SU-DHL-6 (cell line): ENCODE data around the gene KRTAP10-10.
"Not testable (repeated sequence)": the region's sequence is repeated elsewhere in the genome, so short reads cannot be mapped to it uniquely, and the experiment has no call there.

ENCODE experiments used
- H2AFZ ChIP-seq: fragments of 200-600 bp; sonication (generic); 2 replicates; pipeline ENCODE4 v1.6.1; 2014; ENCODE audit warnings: low read depth, mild to moderate bottlenecking, moderate library complexity, mixed read lengths, antibody characterized with exemption, low read length; ENCODE audit not compliant: severe bottlenecking
- H3F3A ChIP-seq: fragments of 200-600 bp; shearing (Covaris generic); 2 replicates; pipeline ENCODE4 v1.6.0; 2016; ENCODE audit warnings: antibody characterized with exemption, mild to moderate bottlenecking; ENCODE audit not compliant: insufficient read depth
- H3K27ac ChIP-seq: fragments of 200-600 bp; sonication (generic); 2 replicates; pipeline ENCODE4 v1.5.1; 2016; ENCODE audit warnings: low read depth, mild to moderate bottlenecking, low read length, moderate library complexity, mixed read lengths
- H3K27me3 ChIP-seq: fragments of 200-600 bp; sonication (generic), shearing (Covaris generic); 2 replicates; pipeline ENCODE4 v1.6.0; 2014; ENCODE audit warnings: mild to moderate bottlenecking, low read length
- H3K36me3 ChIP-seq: fragments of 200-600 bp; sonication (generic); 2 replicates; pipeline ENCODE4 v1.6.1; 2014; ENCODE audit warnings: mild to moderate bottlenecking, low read length, mixed read lengths
- H3K4me2 ChIP-seq: fragments of 300-600, 200-600 bp; shearing (Covaris generic), sonication (generic); 2 replicates; pipeline ENCODE4 v1.6.0; 2014; ENCODE audit warnings: low read length, low read depth, mild to moderate bottlenecking; ENCODE audit not compliant: poor library complexity, severe bottlenecking
- H3K4me3 ChIP-seq: fragments of 200-600 bp; sonication (generic); 2 replicates; pipeline ENCODE4 v1.5.1; 2014; ENCODE audit warnings: antibody characterized with exemption, low read length, mild to moderate bottlenecking, mixed read lengths; ENCODE audit not compliant: insufficient read depth, poor library complexity, severe bottlenecking
- H3K79me2 ChIP-seq: fragments of 200-600 bp; sonication (generic); 2 replicates; pipeline ENCODE4 v1.6.1; 2014; ENCODE audit warnings: mild to moderate bottlenecking, low read length, moderate library complexity; ENCODE audit not compliant: insufficient read depth
- H3K9ac ChIP-seq: fragments of 200-600 bp; sonication (generic); 2 replicates; pipeline ENCODE4 v1.7.0; 2014; ENCODE audit warnings: mild to moderate bottlenecking, low read length
- H3K9me2 ChIP-seq: fragments of 200-600 bp; sonication (generic); replicated peaks from 2 replicates; pipeline ENCODE4 v1.6.1; 2014; ENCODE audit warnings: low read length; ENCODE audit not compliant: insufficient read depth
- H3K9me3 ChIP-seq: fragments of 200-600 bp; sonication (generic); 2 replicates; pipeline ENCODE4 v1.6.1; 2014; ENCODE audit warnings: low read length, mixed read lengths; ENCODE audit not compliant: insufficient read depth
- H4K20me1 ChIP-seq: fragments of 200-600 bp; sonication (generic); 2 replicates; pipeline ENCODE4 v1.6.1; 2014; ENCODE audit warnings: low read depth, mild to moderate bottlenecking, antibody characterized with exemption, low read length, moderate library complexity, mixed read lengths
- CTCF ChIP-seq: fragments of 200-600 bp; sonication (generic); IDR thresholded peaks from one replicate; pipeline ENCODE4 v1.5.1; 2017; ENCODE audit warnings: antibody characterized with exemption, mild to moderate bottlenecking, low read length, moderate library complexity; ENCODE audit not compliant: insufficient read depth, poor library complexity, severe bottlenecking
- EZH2phosphoT487 ChIP-seq: fragments of 200-600 bp; sonication (generic), shearing (Covaris generic); conservative IDR thresholded peaks from 2 replicates; pipeline ENCODE4 v1.6.1; 2018; ENCODE audit warnings: mild to moderate bottlenecking, antibody characterized with exemption, low read length, moderate library complexity, mixed read lengths

Gene KRTAP10-10

GRCh38 chr21:44590311-44590721 is 46.8 kb upstream of the KRTAP10-10 start:
- H3K4me2 ChIP-seq, result no peak overlapping the region
- H3F3A ChIP-seq, result no peaks in the 10 kb centered on the region
- H2AFZ ChIP-seq, result no peak overlapping the region
- no peaks in the 10 kb centered on the region for H3K27me3 ChIP-seq
- H3K36me3 ChIP-seq, result no peaks in the 10 kb centered on the region
- no peaks in the 10 kb centered on the region for H3K79me2 ChIP-seq
- H3K27ac ChIP-seq, result no peak overlapping the region
- H3K9me3 ChIP-seq, result no peaks in the 10 kb centered on the region
- TF ChIP-seq CTCF (no peak), EZH2phosphoT487 (no peak)
- no peak overlapping the region for H3K9ac ChIP-seq
- no peaks in the 10 kb centered on the region for H3K9me2 ChIP-seq
- H4K20me1 ChIP-seq, result no peaks in the 10 kb centered on the region
- no peak overlapping the region for H3K4me3 ChIP-seq

DNA sequence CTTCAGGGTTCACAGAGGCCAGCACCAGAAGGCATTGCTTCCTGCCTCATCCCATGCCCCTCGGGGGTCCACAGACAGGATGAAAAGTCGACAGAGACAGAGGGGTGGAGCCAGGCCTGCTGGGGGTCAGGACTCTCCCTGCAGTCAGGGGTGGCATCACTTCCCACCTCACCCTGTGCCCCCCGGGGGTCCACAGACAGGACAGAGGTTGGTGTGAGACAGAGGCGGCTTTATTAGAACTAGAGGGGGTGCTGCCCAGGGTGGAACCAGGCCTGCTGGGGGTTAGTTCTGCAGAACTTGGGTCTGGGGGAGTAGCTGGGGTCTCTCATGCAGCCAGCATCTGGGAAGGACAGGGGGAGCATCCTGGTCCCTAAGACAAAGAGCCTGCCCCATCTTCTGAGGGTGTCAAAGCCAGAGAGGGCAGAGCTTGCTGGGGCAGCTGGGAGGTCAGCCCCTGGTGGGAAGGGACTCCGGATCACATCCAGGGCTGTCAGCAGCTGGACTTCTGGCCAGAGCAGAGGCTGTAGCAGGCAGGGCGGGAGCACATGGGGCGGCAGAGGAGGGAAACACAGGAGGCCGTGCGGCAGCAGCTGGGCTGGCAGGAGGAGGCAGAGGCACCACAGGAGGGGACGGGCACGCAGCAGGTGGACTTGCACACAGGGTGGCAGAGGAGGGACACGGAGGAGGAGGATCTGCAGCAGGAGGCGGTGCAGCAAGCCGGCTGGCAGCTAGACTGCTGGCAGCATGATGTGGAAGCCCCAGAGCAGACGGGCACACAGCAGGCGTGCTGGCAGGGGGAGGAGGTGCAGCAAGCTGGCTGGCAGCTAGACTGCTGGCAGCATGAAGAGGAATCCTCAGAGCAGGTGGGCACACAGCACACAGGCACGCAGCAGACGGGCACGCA is 46.0 kb upstream of the KRTAP10-10 start:
- H4K20me1 ChIP-seq, H3F3A ChIP-seq, H2AFZ ChIP-seq, H3K9me2 ChIP-seq, H3K27ac ChIP-seq, H3K4me3 ChIP-seq, H3K9me3 ChIP-seq, H3K36me3 ChIP-seq, H3K9ac ChIP-seq, H3K27me3 ChIP-seq, H3K79me2 ChIP-seq, H3K4me2 ChIP-seq: not testable (repeated sequence)

DNA sequence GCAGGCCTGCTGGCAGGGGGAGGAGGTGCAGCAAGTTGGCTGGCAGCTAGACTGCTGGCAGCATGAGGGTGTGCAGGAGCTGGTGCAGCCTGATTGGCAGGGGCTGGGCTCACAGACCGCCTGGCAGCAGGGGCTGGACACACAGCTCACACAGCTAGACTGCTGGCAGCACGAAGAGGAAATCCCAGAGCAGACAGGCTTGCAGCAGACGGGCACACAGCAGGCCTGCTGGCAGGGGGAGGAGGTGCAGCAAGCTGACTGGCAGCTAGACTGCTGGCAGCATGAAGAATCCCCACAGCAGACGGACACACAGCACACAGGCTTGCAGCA is 45.4 kb upstream of the KRTAP10-10 start:
- H3K79me2 ChIP-seq, H3K27me3 ChIP-seq, H3K9ac ChIP-seq, H3K27ac ChIP-seq, H3K4me2 ChIP-seq, H3F3A ChIP-seq, H3K9me2 ChIP-seq, H4K20me1 ChIP-seq, H3K36me3 ChIP-seq, H3K4me3 ChIP-seq, H3K9me3 ChIP-seq, H2AFZ ChIP-seq: not testable (repeated sequence)

DNA sequence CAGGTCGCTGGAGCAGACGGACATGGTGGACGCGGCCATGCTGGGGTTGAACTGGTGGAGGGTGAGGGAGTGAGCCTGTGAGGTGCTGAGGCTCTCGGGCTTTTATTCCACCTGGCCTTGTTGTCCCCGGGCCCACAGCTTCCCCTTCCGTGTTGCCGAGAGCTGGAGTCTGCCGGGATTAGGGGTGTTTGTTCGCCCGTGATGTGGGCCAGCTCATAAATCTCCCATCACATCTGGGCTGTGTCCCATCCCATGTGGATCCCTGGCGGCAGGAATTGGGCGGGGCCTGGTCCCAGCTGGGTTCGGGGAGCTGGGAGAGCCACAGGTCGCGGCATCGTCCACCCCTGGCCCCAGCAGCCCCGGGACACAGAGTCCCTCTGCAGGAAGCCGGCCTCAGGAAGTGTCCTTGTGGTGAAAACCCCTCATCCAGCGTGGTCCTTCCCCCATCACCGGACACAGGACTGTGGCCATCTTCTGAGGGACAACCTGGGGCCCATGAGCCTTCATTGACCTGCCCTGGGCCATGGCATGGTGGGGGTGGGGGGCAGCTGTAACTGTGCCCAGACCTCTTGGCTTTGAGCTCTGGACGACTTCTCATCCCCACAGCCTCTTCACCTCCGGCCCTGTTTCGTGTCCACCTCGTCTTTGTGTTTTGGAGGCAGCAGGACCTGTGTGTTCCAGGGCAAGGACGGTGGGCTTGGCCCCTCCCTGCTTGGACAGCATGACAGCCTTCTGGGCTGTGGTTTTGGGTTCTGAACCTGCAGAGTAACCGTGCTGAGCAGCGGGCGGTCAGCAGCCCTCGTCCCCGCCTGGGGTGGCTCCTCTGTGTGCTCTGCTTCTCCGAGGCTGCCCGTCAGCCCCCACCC is 44.5 kb upstream of the KRTAP10-10 start, which contains the start of gene KRTAP10-6:
Gene KRTAP10-6 (minus strand): TSS at position 60 of the 866 bp plus-strand sequence. CDS start 21 bp downstream, at position 39.
- no peak within 1 kb of the TSS for H2AFZ ChIP-seq
- H3K9me2 ChIP-seq, result no peaks in the 10 kb centered on the region
- no peaks in the 10 kb centered on the region for H4K20me1 ChIP-seq
- no peaks in the 10 kb centered on the region for H3K36me3 ChIP-seq
- no peak for TF ChIP-seq CTCF
- TF ChIP-seq EZH2phosphoT487, result no peak
- no peaks in the 10 kb centered on the region for H3K27me3 ChIP-seq
- H3K27ac ChIP-seq, result no peak within 1 kb of the TSS
- H3K4me2 ChIP-seq, result no peak within 1 kb of the TSS
- H3K79me2 ChIP-seq, result no peaks in the 10 kb centered on the region
- no peaks in the 10 kb centered on the region for H3F3A ChIP-seq
- no peak within 1 kb of the TSS for H3K4me3 ChIP-seq
- H3K9ac ChIP-seq, result no peak within 1 kb of the TSS
- H3K9me3 ChIP-seq, result no peaks in the 10 kb centered on the region
